Measurements from ENCODE around the gene RFTN2. TPM values are rescaled to one million over a fixed set of nuclear protein-coding genes. Genes with fewer than 3 reads are reported as not detected.
A peak's percentile ranks its signal among the peaks of the same experiment; 100 is the strongest.

Gene RFTN2
- total RNA-seq, 1 donor from 2014 or later: 5.7 TPM

GRCh38 chr2:197673606-197674005 is 1.8 kb downstream of the RFTN2 start:
- H3K4me3 Mint-ChIP-seq (ENCODE audit: low read depth): peak overlapping the region; percentile 58
- H3K9me3 Mint-ChIP-seq (ENCODE audit: low read depth): no peaks in the 10 kb centered on the region
- peak overlapping the region; percentile 63 for H3K27ac Mint-ChIP-seq
- no peak for TF ChIP-seq CTCF (IDR thresholded peaks at IDR 0.05; ENCODE audit: unreplicated experiment)
- no peak for DNase-seq (ENCODE audit: low spot score, unreplicated experiment)
- no peaks in the 10 kb centered on the region for H3K27me3 Mint-ChIP-seq
- peaks cover 22% of the 10 kb centered on the region for H3K4me1 Mint-ChIP-seq (ENCODE audit: low read depth)
- H3K36me3 Mint-ChIP-seq (ENCODE audit: insufficient read depth): no peaks in the 10 kb centered on the region

GRCh38 chr2:197673106-197673505 is 2.3 kb downstream of the RFTN2 start:
- no peaks in the 10 kb centered on the region for H3K9me3 Mint-ChIP-seq (ENCODE audit: low read depth)
- peak overlapping the region; percentile 58 for H3K4me3 Mint-ChIP-seq (ENCODE audit: low read depth)
- no peak for TF ChIP-seq CTCF (IDR thresholded peaks at IDR 0.05; ENCODE audit: unreplicated experiment)
- no peak for DNase-seq (ENCODE audit: low spot score, unreplicated experiment)
- H3K4me1 Mint-ChIP-seq (ENCODE audit: low read depth): peaks cover 22% of the 10 kb centered on the region
- H3K27me3 Mint-ChIP-seq: no peaks in the 10 kb centered on the region
- H3K27ac Mint-ChIP-seq: peak overlapping the region; percentile 63
- H3K36me3 Mint-ChIP-seq (ENCODE audit: insufficient read depth): no peaks in the 10 kb centered on the region

- H3K27me3 Mint-ChIP-seq: no peaks in the 10 kb centered on the region
- TF ChIP-seq CTCF (IDR thresholded peaks at IDR 0.05; ENCODE audit: unreplicated experiment): no peak
- no peak for DNase-seq (ENCODE audit: low spot score, unreplicated experiment)
- H3K9me3 Mint-ChIP-seq (ENCODE audit: low read depth): peaks cover 2% of the 10 kb centered on the region
- H3K4me1 Mint-ChIP-seq (ENCODE audit: low read depth): peaks cover 22% of the 10 kb centered on the region
- no peak overlapping the region for H3K27ac Mint-ChIP-seq
- H3K4me3 Mint-ChIP-seq (ENCODE audit: low read depth): no peak overlapping the region
- H3K36me3 Mint-ChIP-seq (ENCODE audit: insufficient read depth): peaks cover 1% of the 10 kb centered on the region
Measured at GRCh38 chr2:197672371-197672893, 3.0 kb downstream of the RFTN2 start.

- no peak for TF ChIP-seq CTCF (IDR thresholded peaks at IDR 0.05; ENCODE audit: unreplicated experiment)
- DNase-seq (ENCODE audit: low spot score, unreplicated experiment): no peak
- H3K36me3 Mint-ChIP-seq (ENCODE audit: insufficient read depth): peaks cover 7% of the 10 kb centered on the region
- H3K27ac Mint-ChIP-seq: no peak overlapping the region
- no peaks in the 10 kb centered on the region for H3K27me3 Mint-ChIP-seq
- H3K4me1 Mint-ChIP-seq (ENCODE audit: low read depth): peaks cover 11% of the 10 kb centered on the region
- H3K4me3 Mint-ChIP-seq (ENCODE audit: low read depth): no peak overlapping the region
- H3K9me3 Mint-ChIP-seq (ENCODE audit: low read depth): peaks cover 22% of the 10 kb centered on the region
Measured at GRCh38 chr2:197669077-197669476, 6.3 kb downstream of the RFTN2 start.

GRCh38 chr2:197668296-197668695 is 7.1 kb downstream of the RFTN2 start:
- Mint-ChIP-seq H3K27me3 (no peaks in the 10 kb centered on the region), H3K9me3 (ENCODE audit: low read depth) (peaks cover 22% of the 10 kb centered on the region), H3K27ac (no peak overlapping the region), H3K4me1 (ENCODE audit: low read depth) (peaks cover 7% of the 10 kb centered on the region), H3K4me3 (ENCODE audit: low read depth) (no peak overlapping the region), H3K36me3 (ENCODE audit: insufficient read depth) (peaks cover 7% of the 10 kb centered on the region)
- no peak for DNase-seq (ENCODE audit: low spot score, unreplicated experiment)
- TF ChIP-seq CTCF (IDR thresholded peaks at IDR 0.05; ENCODE audit: unreplicated experiment): no peak

Data from progenitor cell of endocrine pancreas (in vitro differentiated cells).